GM19438 (cell line): ENCODE results near the gene AMDHD2.
"Not testable (repeated sequence)": the region's sequence is repeated elsewhere in the genome, so short reads cannot be mapped to it uniquely, and the experiment has no call there.

Experiments
- ATAC-seq: cut with Tn5 transposase; IDR thresholded peaks from one replicate; pipeline ENCODE4 v1.9.1; 2021; ENCODE audit warnings: low read depth; ENCODE audit not compliant: unreplicated experiment

AMDHD2 gene

GRCh38 chr16:2531696-2532493 is 11.7 kb downstream of the AMDHD2 start:
- ATAC-seq, result peak; percentile 81

- no peak for ATAC-seq
Observed at GRCh38 chr16:2532494-2533141, 12.4 kb downstream of the AMDHD2 start.

GRCh38 chr16:2533142-2533755 is 13.1 kb downstream of the AMDHD2 start:
- not testable (repeated sequence) for ATAC-seq

- no peak for ATAC-seq
Observed at GRCh38 chr16:2533912-2534311, 13.7 kb downstream of the AMDHD2 start.

- not testable (repeated sequence) for ATAC-seq
Observed at GRCh38 chr16:2534335-2534734, 14.2 kb downstream of the AMDHD2 start.

- ATAC-seq, result no peak
Observed at GRCh38 chr16:2535625-2536013, 15.4 kb downstream of the AMDHD2 start.

GRCh38 chr16:2537451-2538379 is 17.5 kb downstream of the AMDHD2 start, which contains the start of gene PDPK1:
TSS of gene PDPK1 (plus strand) at chr16:2538021. CDS start at chr16:2538113, 92 bp downstream.
- ATAC-seq, result peak; percentile 69

- ATAC-seq, result not testable (repeated sequence)
Observed at GRCh38 chr16:2539192-2539844, 19.1 kb downstream of the AMDHD2 start.

GRCh38 chr16:2539845-2540458 is 19.8 kb downstream of the AMDHD2 start:
- ATAC-seq, result not testable (repeated sequence)

GRCh38 chr16:2540912-2541311 is 20.7 kb downstream of the AMDHD2 start:
- not testable (repeated sequence) for ATAC-seq

GRCh38 chr16:2541409-2541808 is 21.2 kb downstream of the AMDHD2 start:
- ATAC-seq, result not testable (repeated sequence)

- ATAC-seq, result not testable (repeated sequence)
Observed at GRCh38 chr16:2543771-2544170, 23.6 kb downstream of the AMDHD2 start.

- ATAC-seq, result not testable (repeated sequence)
Observed at GRCh38 chr16:2550283-2550878, 30.2 kb downstream of the AMDHD2 start.

- ATAC-seq, result not testable (repeated sequence)
Observed at GRCh38 chr16:2551420-2551889, 31.3 kb downstream of the AMDHD2 start.

- ATAC-seq, result not testable (repeated sequence)
Observed at GRCh38 chr16:2554709-2555425, 34.7 kb downstream of the AMDHD2 start.

- ATAC-seq, result not testable (repeated sequence)
Observed at GRCh38 chr16:2557150-2557549, 37.0 kb downstream of the AMDHD2 start.

- peak; percentile 53 for ATAC-seq
Observed at GRCh38 chr16:2560131-2560797, 40.1 kb downstream of the AMDHD2 start.

GRCh38 chr16:2560798-2561133 is 40.6 kb downstream of the AMDHD2 start:
- ATAC-seq, result peak; percentile 47
